BLaER1 treated with 17β-estradiol and CSF1 and Interleukin-3, amounts not matched to agents 10 nM and 100 nM (cell line): Measurements from ENCODE around the gene SMTNL2.
"Not testable (repeated sequence)": the region's sequence is repeated elsewhere in the genome, so short reads cannot be mapped to it uniquely, and the experiment has no call there.

Source experiments
- H3K27ac ChIP-seq, 11 experiments: shearing (Covaris generic); formaldehyde crosslinking; 2 replicates each; pipeline ENCODE4 v1.8.1; 2022
- H3K27me3 ChIP-seq, 11 experiments: shearing (Covaris generic); formaldehyde crosslinking; 2 replicates each; pipeline ENCODE4 v1.8.1; 2022
- H3K36me3 ChIP-seq, 11 experiments: shearing (Covaris generic); formaldehyde crosslinking; 2 replicates each; pipeline ENCODE4 v1.8.1; 2022
- H3K4me1 ChIP-seq, 10 experiments: shearing (Covaris generic); formaldehyde crosslinking; 2 replicates each; pipeline ENCODE4 v1.8.1; 2022
- H3K4me2 ChIP-seq, 11 experiments: shearing (Covaris generic); formaldehyde crosslinking; 2 replicates each; pipeline ENCODE4 v1.8.1; 2022
- H3K4me3 ChIP-seq, 10 experiments: shearing (Covaris generic); formaldehyde crosslinking; 2 replicates each; pipeline ENCODE4 v1.8.1; 2022
- H3K9ac ChIP-seq, 11 experiments: shearing (Covaris generic); formaldehyde crosslinking; 2 replicates each; pipeline ENCODE4 v1.8.1; 2022
- H3K9me3 ChIP-seq, 11 experiments: shearing (Covaris generic); formaldehyde crosslinking; replicated peaks in 1 of 11; 2 replicates each; pipeline ENCODE4 v1.8.1; 2022
- H4K20me1 ChIP-seq, 11 experiments: shearing (Covaris generic); formaldehyde crosslinking; 2 replicates each; pipeline ENCODE4 v1.8.1; 2022
- Cebpa-rat ChIP-seq, 11 experiments: shearing (Covaris generic); IDR thresholded peaks; 2 replicates each; pipeline ENCODE4 v1.8.1; 2022

The SMTNL2 gene

GRCh38 chr17:4641297-4642195, 57.2 kb downstream of the SMTNL2 start, which contains the start of gene ALOX15:
TSS of gene ALOX15 (minus strand) at chr17:4641678. CDS start at chr17:4641651, 27 bp downstream.
- Histone ChIP-seq H3K9me3 (peaks cover 0 to 10% (median 0%) of the 10 kb centered on the region in 11 experiments; a peak in 2 of 22 replicates), H3K27ac (no peak within 1 kb of the TSS), H3K4me2 (peak within 1 kb of the TSS in 3 of 11 experiments; percentile 21 to 61 (median 25); a peak in 4 of 22 replicates), H3K4me3 (0 out of 20 replicates have a peak within 1 kb of the TSS, but pooled peaks of 1 of the 10 experiments have one; percentile 9), H4K20me1 (peaks cover 0 to 13% (median 4%) of the 10 kb centered on the region in 11 experiments; a peak in 8 of 22 replicates), H3K4me1 (peaks cover 8 to 28% (median 19%) of the 10 kb centered on the region in 10 experiments), H3K36me3 (no peaks in the 10 kb centered on the region), H3K27me3 (peaks cover 47 to 81% (median 64%) of the 10 kb centered on the region in 11 experiments), H3K9ac (no peak within 1 kb of the TSS)
- no peak for TF ChIP-seq Cebpa-rat (IDR thresholded peaks at IDR 0.05)

- H3K4me1 ChIP-seq = peaks cover 1 to 21% (median 11%) of the 10 kb centered on the region in 10 experiments; a peak in 18 of 20 replicates
- no peak overlapping the region for H3K4me3 ChIP-seq
- H4K20me1 ChIP-seq = peaks cover 0 to 11% (median 4%) of the 10 kb centered on the region in 11 experiments; a peak in 8 of 22 replicates
- H3K27me3 ChIP-seq = peaks cover 47 to 77% (median 64%) of the 10 kb centered on the region in 11 experiments
- TF ChIP-seq Cebpa-rat (IDR thresholded peaks at IDR 0.05) = no peak
- H3K9ac ChIP-seq = no peak overlapping the region
- peaks cover 0 to 11% (median 0%) of the 10 kb centered on the region in 11 experiments; a peak in 2 of 22 replicates for H3K9me3 ChIP-seq
- no peak overlapping the region for H3K27ac ChIP-seq
- no peak overlapping the region for H3K4me2 ChIP-seq
- no peaks in the 10 kb centered on the region for H3K36me3 ChIP-seq
Measured at GRCh38 chr17:4642286-4642685, 58.0 kb downstream of the SMTNL2 start.

- Histone ChIP-seq H4K20me1 (peaks cover 0 to 11% (median 4%) of the 10 kb centered on the region in 11 experiments; a peak in 8 of 22 replicates), H3K27ac (no peak overlapping the region), H3K4me2 (no peak overlapping the region), H3K9me3 (peaks cover 0 to 11% (median 0%) of the 10 kb centered on the region in 11 experiments; a peak in 2 of 22 replicates), H3K9ac (no peak overlapping the region), H3K36me3 (no peaks in the 10 kb centered on the region), H3K4me1 (peaks cover 0 to 24% (median 14%) of the 10 kb centered on the region in 10 experiments; a peak in 14 of 20 replicates), H3K4me3 (no peak overlapping the region), H3K27me3 (peaks cover 44 to 68% (median 60%) of the 10 kb centered on the region in 11 experiments)
- no peak for TF ChIP-seq Cebpa-rat (IDR thresholded peaks at IDR 0.05)
Measured at GRCh38 chr17:4643676-4644075, 59.3 kb downstream of the SMTNL2 start.

- Histone ChIP-seq H3K9me3 (peaks cover 0 to 11% (median 0%) of the 10 kb centered on the region in 11 experiments; a peak in 2 of 22 replicates), H3K4me2 (peak overlapping the region in 1 of 11 experiments; percentile 12; a peak in 2 of 22 replicates)
- no peak for TF ChIP-seq Cebpa-rat (IDR thresholded peaks at IDR 0.05)
Measured at GRCh38 chr17:4645642-4646041, 61.3 kb downstream of the SMTNL2 start.

GRCh38 chr17:4648741-4649140, 64.4 kb downstream of the SMTNL2 start:
- Histone ChIP-seq H3K9me3 (peaks cover 0 to 11% (median 0%) of the 10 kb centered on the region in 11 experiments; a peak in 2 of 22 replicates), H3K27me3 (peaks cover under 1 to 18% (median 11%) of the 10 kb centered on the region in 11 experiments), H3K36me3 (no peaks in the 10 kb centered on the region), H3K4me1 (peaks cover 0 to 28% (median 22%) of the 10 kb centered on the region in 10 experiments; a peak in 17 of 20 replicates), H3K4me3 (no peak overlapping the region), H3K27ac (no peak overlapping the region), H3K4me2 (peak overlapping the region in 4 of 11 experiments; percentile 11 to 52 (median 40); a peak in 5 of 22 replicates), H3K9ac (no peak overlapping the region), H4K20me1 (no peaks in the 10 kb centered on the region)
- no peak for TF ChIP-seq Cebpa-rat (IDR thresholded peaks at IDR 0.05)

More at GRCh38 chr17:4645642-4646041, 61.3 kb downstream of the SMTNL2 start:
- Histone ChIP-seq H3K4me1 (peaks cover 0 to 20% (median 9%) of the 10 kb centered on the region in 10 experiments; a peak in 13 of 20 replicates), H3K27me3 (peaks cover 31 to 49% (median 42%) of the 10 kb centered on the region in 11 experiments), H3K27ac (no peak overlapping the region), H4K20me1 (peaks cover 0 to 11% (median 4%) of the 10 kb centered on the region in 11 experiments; a peak in 8 of 22 replicates), H3K9ac (no peak overlapping the region), H3K36me3 (no peaks in the 10 kb centered on the region), H3K4me3 (no peak overlapping the region)

GRCh38 chr17:4652997-4653396, 68.7 kb downstream of the SMTNL2 start:
- Histone ChIP-seq H3K4me2 (peak overlapping the region in 6 of 11 experiments; percentile 26 to 60 (median 40); a peak in 11 of 22 replicates), H3K4me1 (peaks cover 7 to 29% (median 20%) of the 10 kb centered on the region in 10 experiments; a peak in 19 of 20 replicates), H4K20me1 (no peaks in the 10 kb centered on the region), H3K27ac (no peak overlapping the region), H3K4me3 (no peak overlapping the region), H3K27me3 (no peaks in the 10 kb centered on the region), H3K9me3 (peaks cover 0 to 18% (median 7%) of the 10 kb centered on the region in 11 experiments; a peak in 12 of 22 replicates), H3K9ac (no peak overlapping the region), H3K36me3 (no peaks in the 10 kb centered on the region)
- TF ChIP-seq Cebpa-rat (IDR thresholded peaks at IDR 0.05) = no peak

- H3K27me3 ChIP-seq, H3K9ac ChIP-seq, H3K4me3 ChIP-seq, H3K36me3 ChIP-seq, H3K4me2 ChIP-seq, H4K20me1 ChIP-seq, H3K27ac ChIP-seq: not testable (repeated sequence)
- Histone ChIP-seq H3K9me3 (peaks cover 0 to 18% (median 7%) of the 10 kb centered on the region in 11 experiments; a peak in 12 of 22 replicates), H3K4me1 (peaks cover 13 to 47% (median 19%) of the 10 kb centered on the region in 10 experiments)
Measured at GRCh38 chr17:4655933-4656332, 71.6 kb downstream of the SMTNL2 start.

- peak overlapping the region in 1 of 11 experiments; percentile 32; a peak in 1 of 22 replicates for H3K27ac ChIP-seq
- no peaks in the 10 kb centered on the region for H3K36me3 ChIP-seq
- H3K4me2 ChIP-seq = peak overlapping the region in 3 of 11 experiments; percentile 67 to 73 (median 73); a peak in 6 of 22 replicates
- no peak overlapping the region for H3K4me3 ChIP-seq
- H3K27me3 ChIP-seq = no peaks in the 10 kb centered on the region
- H3K9me3 ChIP-seq = peaks cover 0 to 18% (median 7%) of the 10 kb centered on the region in 11 experiments; a peak in 12 of 22 replicates
- no peak for TF ChIP-seq Cebpa-rat (IDR thresholded peaks at IDR 0.05)
- peaks cover 5 to 39% (median 10%) of the 10 kb centered on the region in 10 experiments for H3K4me1 ChIP-seq
- no peaks in the 10 kb centered on the region for H4K20me1 ChIP-seq
- H3K9ac ChIP-seq = no peak overlapping the region
Measured at GRCh38 chr17:4657678-4658077, 73.3 kb downstream of the SMTNL2 start.
